ENCODE measurements around the gene AZIN2. TPM values are rescaled to one million over a fixed set of nuclear protein-coding genes. Genes with fewer than 3 reads are reported as not detected.

The AZIN2 gene
- total and polyA plus RNA-seq, 9 of the 15 experiments (the other 6 are each of a cell fraction or from before 2014, with no cell fraction given) = 0.06 to 0.91 (median 0.42) TPM; not detected in 2

GRCh38 chr1:33055210-33056008 lies 25.5 kb upstream of the AZIN2 start (continued):
- TF ChIP-seq E4F1 (CRISPR knock-in tag; IDR thresholded peaks at IDR 0.05; ENCODE audit: borderline replicate concordance) = no peak
- no peak for TF ChIP-seq SIN3A (IDR thresholded peaks at IDR 0.05; ENCODE audit: borderline replicate concordance in 2 of 2, control insufficient read depth in 1 of 2, low read depth in 2 of 2, low read length in 2 of 2)
- TF ChIP-seq LCOR (CRISPR knock-in tag; IDR thresholded peaks at IDR 0.05) = 0 out of 2 replicates have a peak, but pooled peaks have one; percentile 23
- TF ChIP-seq NBN (IDR thresholded peaks at IDR 0.05; ENCODE audit: low read depth) = peak; percentile 52; the same call in 1 of the 2 replicates
- 0 out of 2 replicates have a peak, but pooled peaks have one; percentile 10 for TF ChIP-seq MAFF (IDR thresholded peaks at IDR 0.05; ENCODE audit: low read length)
- TF ChIP-seq ZBTB7A (IDR thresholded peaks at IDR 0.05; ENCODE audit: borderline replicate concordance, control insufficient read depth, low read depth, low read length) = peak; percentile 40; the same call in 1 of the 2 replicates
- peak; percentile 60 for TF ChIP-seq HMBOX1 (IDR thresholded peaks at IDR 0.05)
- TF ChIP-seq MXI1 (IDR thresholded peaks at IDR 0.05; ENCODE audit: low read depth, low read length) = no peak
- peak in 1 of 2 experiments; percentile 49; a peak in 1 of 4 replicates for TF ChIP-seq MNT (conservative IDR thresholded peaks at IDR 0.05)
- TF ChIP-seq MCM5 (IDR thresholded peaks at IDR 0.05; ENCODE audit: low read depth) = no peak
- no peak for TF ChIP-seq BMI1 (IDR thresholded peaks at IDR 0.05; ENCODE audit: low read length)
- TF ChIP-seq ERF (CRISPR knock-in tag; IDR thresholded peaks at IDR 0.05) = no peak
- TF ChIP-seq CHD2 (IDR thresholded peaks at IDR 0.05; ENCODE audit: low read depth, low read length) = peak; percentile 97

Data from K562 (cell line).